HG02973 (cell line): Measurements from ENCODE around the gene SPIB.
"Not testable (repeated sequence)": the region's sequence is repeated elsewhere in the genome, so short reads cannot be mapped to it uniquely, and the experiment has no call there.

ENCODE experiments used
- ATAC-seq: cut with Tn5 transposase; IDR thresholded peaks from one replicate; pipeline ENCODE4 v1.9.1; 2021; ENCODE audit warnings: moderate library complexity; ENCODE audit not compliant: unreplicated experiment

SPIB gene

GRCh38 chr19:50465000-50465399, 46.3 kb downstream of the SPIB start:
- ATAC-seq = no peak

GRCh38 chr19:50465986-50466705, 47.4 kb downstream of the SPIB start:
- ATAC-seq = no peak

- no peak for ATAC-seq
Observed at GRCh38 chr19:50466706-50467039, 47.9 kb downstream of the SPIB start.

GRCh38 chr19:50467566-50467965, 48.8 kb downstream of the SPIB start:
- no peak for ATAC-seq

- no peak for ATAC-seq
Observed at GRCh38 chr19:50468818-50469217, 50.1 kb downstream of the SPIB start.

GRCh38 chr19:50473336-50473735, 54.6 kb downstream of the SPIB start:
- ATAC-seq = not testable (repeated sequence)

GRCh38 chr19:50475101-50475568, 56.4 kb downstream of the SPIB start:
- no peak for ATAC-seq

- ATAC-seq = no peak
Observed at GRCh38 chr19:50475736-50476223, 57.0 kb downstream of the SPIB start.

- peak; percentile 59 for ATAC-seq
Observed at GRCh38 chr19:50476224-50476906, 57.6 kb downstream of the SPIB start, which contains the start of the genes EMC10 and GARIN5A. TSS of gene EMC10 (plus strand) at chr19:50476507. CDS start at chr19:50476545, 38 bp downstream. TSS of gene GARIN5A (minus strand) at chr19:50476848. CDS start at chr19:50476388, 460 bp downstream.

GRCh38 chr19:50476907-50477238, 58.1 kb downstream of the SPIB start:
- ATAC-seq = no peak

- no peak for ATAC-seq
Observed at GRCh38 chr19:50477751-50478515, 59.2 kb downstream of the SPIB start.

- ATAC-seq = no peak
Observed at GRCh38 chr19:50478901-50479715, 60.4 kb downstream of the SPIB start.

- ATAC-seq = no peak
Observed at GRCh38 chr19:50479761-50480251, 61.1 kb downstream of the SPIB start.

- ATAC-seq = no peak
Observed at GRCh38 chr19:50480281-50481111, 61.8 kb downstream of the SPIB start.
